GM13976 (cell line): Measurements from ENCODE around the gene LRRC4C.

Experiments used
- DNase-seq: peaks from one replicate; pipeline ENCODE4 v3.0.0; 2012; ENCODE audit warnings: low spot score
- in situ Hi-C: fragments of 300-500 bp; cut with MboI; formaldehyde crosslinking; loops from one replicate; pipeline ENCODE4 v1.12.0; 2022; ENCODE audit warnings: low sequenced_read_pairs, mixed read lengths, inconsistent platforms; ENCODE audit not compliant: unreplicated experiment
- TF ChIP-seq, protein P1 (sequence below): IDR thresholded peaks from 2 replicates; pipeline ENCODE4 v1.5.1; 2012; ENCODE audit warnings: borderline replicate concordance, mild to moderate bottlenecking; ENCODE audit not compliant: insufficient read depth; ENCODE audit errors: extremely low read depth, missing control alignments, control extremely low read depth

LRRC4C gene

DNA sequence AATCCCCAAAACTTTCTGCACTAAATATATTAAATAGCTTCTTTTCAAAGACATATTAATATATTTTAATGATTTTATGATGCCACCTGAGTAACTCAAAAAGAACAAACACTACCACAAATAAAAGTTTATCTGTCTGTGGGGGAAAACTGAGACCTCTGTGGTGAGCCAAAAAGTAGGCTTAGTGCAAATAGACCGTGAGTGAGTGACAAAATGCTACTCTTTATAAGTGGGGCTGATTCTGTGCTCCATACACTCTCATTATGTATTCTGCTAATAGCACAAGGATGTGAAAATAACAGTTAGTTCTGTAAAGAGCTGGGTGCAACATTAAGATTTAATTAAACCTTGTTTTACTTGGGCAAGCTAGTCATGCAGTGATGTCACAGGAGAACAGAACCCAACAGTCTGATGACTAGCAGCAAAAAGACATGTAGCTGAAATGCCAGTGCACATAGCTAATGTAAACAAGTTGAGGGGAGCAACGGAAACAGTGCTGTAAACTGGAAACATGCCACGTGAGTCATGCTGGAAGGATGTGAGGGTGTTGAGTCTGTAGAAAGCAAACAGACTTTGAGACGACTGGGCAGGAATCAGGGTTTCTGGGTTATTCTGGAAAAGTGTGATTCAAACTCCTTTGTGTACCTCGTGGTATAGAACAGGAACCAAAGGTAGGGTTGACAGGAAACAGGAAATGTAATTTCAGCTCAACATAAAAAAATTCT, 1130.4 kb downstream of the LRRC4C start:
- TF ChIP-seq, protein P1, sequence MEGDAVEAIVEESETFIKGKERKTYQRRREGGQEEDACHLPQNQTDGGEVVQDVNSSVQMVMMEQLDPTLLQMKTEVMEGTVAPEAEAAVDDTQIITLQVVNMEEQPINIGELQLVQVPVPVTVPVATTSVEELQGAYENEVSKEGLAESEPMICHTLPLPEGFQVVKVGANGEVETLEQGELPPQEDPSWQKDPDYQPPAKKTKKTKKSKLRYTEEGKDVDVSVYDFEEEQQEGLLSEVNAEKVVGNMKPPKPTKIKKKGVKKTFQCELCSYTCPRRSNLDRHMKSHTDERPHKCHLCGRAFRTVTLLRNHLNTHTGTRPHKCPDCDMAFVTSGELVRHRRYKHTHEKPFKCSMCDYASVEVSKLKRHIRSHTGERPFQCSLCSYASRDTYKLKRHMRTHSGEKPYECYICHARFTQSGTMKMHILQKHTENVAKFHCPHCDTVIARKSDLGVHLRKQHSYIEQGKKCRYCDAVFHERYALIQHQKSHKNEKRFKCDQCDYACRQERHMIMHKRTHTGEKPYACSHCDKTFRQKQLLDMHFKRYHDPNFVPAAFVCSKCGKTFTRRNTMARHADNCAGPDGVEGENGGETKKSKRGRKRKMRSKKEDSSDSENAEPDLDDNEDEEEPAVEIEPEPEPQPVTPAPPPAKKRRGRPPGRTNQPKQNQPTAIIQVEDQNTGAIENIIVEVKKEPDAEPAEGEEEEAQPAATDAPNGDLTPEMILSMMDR = no peak
- in situ Hi-C loops = no loop called here
- no peak for DNase-seq

DNA sequence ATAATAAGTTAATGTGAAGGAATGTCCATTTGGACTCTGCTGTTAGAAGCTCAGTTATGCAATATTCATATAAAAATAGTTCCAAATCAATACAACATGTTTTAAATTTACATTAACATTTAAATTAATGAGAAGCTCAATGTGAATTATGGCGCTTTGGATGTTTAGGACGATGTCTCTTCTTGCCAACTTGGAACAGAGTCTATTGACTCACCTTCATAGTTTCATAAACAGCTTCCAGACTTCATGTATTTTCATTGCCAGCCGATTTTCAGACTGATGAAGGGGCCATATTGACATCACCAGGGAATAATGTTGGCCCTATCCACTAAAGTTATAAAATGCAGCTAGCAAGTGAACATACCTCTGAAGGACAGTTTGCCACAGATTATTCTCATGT, 1136.2 kb downstream of the LRRC4C start:
- TF ChIP-seq, protein P1 = no peak
- no peak for DNase-seq
- in situ Hi-C loops = no loop called here

DNA sequence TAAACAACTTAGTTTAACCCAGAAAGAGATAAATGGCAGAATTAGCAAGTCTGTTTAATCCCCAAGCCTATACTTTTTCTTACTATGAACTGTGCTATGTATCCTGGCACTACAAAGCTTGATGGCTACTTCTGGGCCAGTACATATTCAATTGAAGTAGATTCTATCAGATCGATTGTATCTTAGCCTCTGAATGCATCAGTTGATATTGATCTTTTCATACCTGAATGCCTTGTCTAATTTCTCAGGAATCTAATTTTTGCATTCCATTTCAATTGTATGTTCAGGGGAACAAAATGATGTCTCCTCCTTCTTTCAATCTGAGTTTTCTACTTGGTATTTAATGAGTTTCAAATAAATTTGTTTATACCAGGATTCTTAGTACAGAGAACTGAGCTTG, 1137.9 kb downstream of the LRRC4C start:
- TF ChIP-seq, protein P1 = no peak
- DNase-seq = no peak
- in situ Hi-C loops = no loop called here

DNA sequence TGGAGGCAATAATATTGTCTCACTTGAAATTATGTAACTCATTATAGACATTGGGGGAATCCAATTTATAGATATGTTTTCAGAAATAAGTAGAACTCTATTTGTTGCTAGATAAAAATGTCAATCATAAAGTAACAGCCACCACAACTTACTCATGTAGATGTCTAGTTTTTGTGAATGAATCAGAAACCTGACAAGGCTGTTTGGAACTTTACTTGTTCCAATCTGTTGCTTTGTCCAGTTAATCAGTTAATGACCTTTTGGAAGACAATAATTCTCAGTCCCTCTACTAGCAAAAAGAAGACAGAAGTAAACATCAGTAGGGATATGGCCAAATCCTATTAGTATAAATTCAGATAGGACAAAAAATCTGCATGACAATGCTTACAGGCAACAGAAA, 1143.3 kb downstream of the LRRC4C start:
- no peak for DNase-seq
- in situ Hi-C loops = no loop called here

DNA sequence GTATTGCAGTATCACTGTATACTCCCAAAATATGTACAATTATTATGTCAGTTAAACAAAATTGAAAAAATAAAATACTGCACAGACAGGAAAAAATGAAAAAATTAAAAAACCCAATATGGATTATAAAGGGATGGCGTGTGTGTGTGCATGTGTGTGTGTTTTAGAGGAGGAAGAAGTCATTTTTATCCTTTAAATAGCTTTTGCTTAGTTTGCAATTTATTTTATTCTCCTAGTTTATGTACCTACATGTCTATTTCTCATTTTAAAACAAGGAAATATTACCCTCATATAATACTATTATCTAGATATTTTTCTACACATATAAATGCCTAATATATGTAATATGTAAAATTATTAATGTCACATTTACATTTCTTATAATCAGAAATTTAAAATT, 1144.3 kb downstream of the LRRC4C start:
- in situ Hi-C loops = no loop called here
- TF ChIP-seq, protein P1 = no peak
- no peak for DNase-seq

More for the DNA sequence above, 1143.3 kb downstream of the LRRC4C start:
- TF ChIP-seq, protein P1 = no peak

DNA sequence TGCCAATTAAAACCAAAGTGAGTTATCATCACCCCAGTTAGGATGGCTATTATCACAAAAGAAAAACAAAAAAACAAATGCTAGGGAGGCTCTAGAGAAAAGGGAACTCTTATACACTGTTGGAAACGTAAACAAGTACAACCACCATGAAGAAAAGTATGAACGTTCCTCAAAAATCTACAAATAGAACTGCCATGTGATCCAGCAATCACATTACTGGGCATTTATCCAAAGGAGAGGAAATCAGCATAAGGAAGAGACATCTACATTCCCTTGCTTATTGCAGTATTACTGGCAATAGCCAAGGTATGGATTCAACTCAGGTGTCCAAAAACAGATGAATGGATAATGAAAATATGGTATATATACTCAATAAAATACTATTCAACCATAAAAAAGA, 1145.1 kb downstream of the LRRC4C start:
- in situ Hi-C loops = no loop called here
- DNase-seq = no peak
- TF ChIP-seq, protein P1 = no peak

DNA sequence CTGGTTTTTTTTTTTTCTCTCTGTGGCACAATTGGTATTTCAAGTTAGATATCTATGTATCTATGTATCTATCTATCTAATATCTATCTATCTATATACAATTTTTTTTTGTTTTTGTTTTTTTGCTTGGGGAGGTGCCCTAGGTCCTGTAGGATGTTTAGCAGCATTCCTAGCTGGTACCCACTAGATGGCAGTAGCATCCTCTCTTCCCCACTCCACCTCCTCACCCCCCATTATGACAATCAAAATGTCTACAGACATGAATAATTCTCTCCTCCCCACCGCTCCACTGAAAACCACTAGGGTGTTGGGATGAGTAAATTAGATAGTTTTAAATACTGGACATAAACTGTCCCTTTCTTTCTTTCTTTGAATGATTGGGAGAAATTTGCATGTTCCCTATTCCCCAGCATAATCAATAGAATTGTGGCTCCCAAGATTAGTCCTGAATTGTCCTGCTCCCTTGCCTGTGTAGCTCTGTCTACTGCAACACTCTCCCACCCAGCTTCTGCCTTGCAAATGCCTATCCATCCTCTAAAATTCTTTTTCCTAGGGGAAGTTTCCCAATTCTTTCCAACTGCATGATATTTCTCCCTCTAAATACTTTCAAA, 1152.4 kb downstream of the LRRC4C start:
- in situ Hi-C loops = no loop called here
- TF ChIP-seq, protein P1 = peak; percentile 41
- DNase-seq = peak; percentile 38
